Activated T-cell treated with anti-CD3 and anti-CD28 coated beads, Interleukin-2, amount 50 U/mL, for 48 hours (primary cell): Measurements from ENCODE around the gene MIGA2.

Experiments used
- DNase-seq, 2 experiments: peaks; one replicate each; pipeline ENCODE4 v3.0.0-alpha.2; 2020

The MIGA2 gene

GRCh38 chr9:129074106-129074505 lies 37.7 kb downstream of the MIGA2 start:
- DNase-seq = no peak

- DNase-seq = no peak
These were observed 39.7 kb downstream of the MIGA2 start for GRCh38 chr9:129075996-129076639.

- no peak for DNase-seq
These were observed 40.2 kb downstream of the MIGA2 start for GRCh38 chr9:129076640-129077037.

- no peak for DNase-seq
These were observed 40.8 kb downstream of the MIGA2 start for GRCh38 chr9:129077236-129077635.

GRCh38 chr9:129078691-129079503 lies 42.5 kb downstream of the MIGA2 start:
- DNase-seq = no peak

GRCh38 chr9:129079829-129080228 lies 43.4 kb downstream of the MIGA2 start:
- DNase-seq = no peak

GRCh38 chr9:129080298-129080600 lies 43.8 kb downstream of the MIGA2 start:
- no peak for DNase-seq

- DNase-seq = peak; percentile 98 to 99
These were observed 44.4 kb downstream of the MIGA2 start, which contains the start of gene DOLPP1 for GRCh38 chr9:129080601-129081387. Gene DOLPP1, plus strand, starts transcription at chr9:129081111. Its CDS starts 21 bp downstream, at chr9:129081132.

- no peak for DNase-seq
These were observed 45.0 kb downstream of the MIGA2 start for GRCh38 chr9:129081388-129081904.

- DNase-seq = no peak
These were observed 47.7 kb downstream of the MIGA2 start for GRCh38 chr9:129084087-129084486.

- DNase-seq = no peak
These were observed 52.8 kb downstream of the MIGA2 start for GRCh38 chr9:129089246-129089645.

GRCh38 chr9:129093602-129094386 lies 57.4 kb downstream of the MIGA2 start:
- DNase-seq = no peak

GRCh38 chr9:129094387-129095169 lies 58.2 kb downstream of the MIGA2 start:
- DNase-seq = no peak

- DNase-seq = no peak
These were observed 58.8 kb downstream of the MIGA2 start for GRCh38 chr9:129095170-129095667.

- no peak for DNase-seq
These were observed 59.5 kb downstream of the MIGA2 start for GRCh38 chr9:129095908-129096307.

GRCh38 chr9:129097671-129098306 lies 61.4 kb downstream of the MIGA2 start:
- no peak for DNase-seq

GRCh38 chr9:129098328-129098727 lies 61.9 kb downstream of the MIGA2 start:
- no peak for DNase-seq

- no peak for DNase-seq
These were observed 64.2 kb downstream of the MIGA2 start for GRCh38 chr9:129100383-129101169.

- no peak for DNase-seq
These were observed 64.9 kb downstream of the MIGA2 start for GRCh38 chr9:129101279-129101678.

GRCh38 chr9:129102095-129102525 lies 65.7 kb downstream of the MIGA2 start:
- DNase-seq = no peak
